GM19099 (cell line): Measurements from ENCODE around the gene UBXN2A.

ENCODE experiments used
- POLR2A ChIP-seq: IDR thresholded peaks from 3 replicates; pipeline ENCODE4 v1.6.1; 2011; ENCODE audit warnings: low read depth; ENCODE audit not compliant: insufficient read length; ENCODE audit errors: extremely low read depth

UBXN2A gene

GRCh38 chr2:23939987-23940717, at the start of gene UBXN2A:
TSS of gene UBXN2A (plus strand) at chr2:23940463. CDS start at chr2:23958315, 17,852 bp downstream.
- peak; percentile 93 for TF ChIP-seq POLR2A

GRCh38 chr2:23900133-23900532, 40.1 kb upstream of the UBXN2A start:
- no peak for TF ChIP-seq POLR2A

GRCh38 chr2:23900541-23901322, 39.5 kb upstream of the UBXN2A start:
- TF ChIP-seq POLR2A: no peak

GRCh38 chr2:23901966-23902846, 38.1 kb upstream of the UBXN2A start:
- TF ChIP-seq POLR2A: no peak

- no peak for TF ChIP-seq POLR2A
Observed at GRCh38 chr2:23903034-23903433, 37.2 kb upstream of the UBXN2A start.

GRCh38 chr2:23904215-23904614, 36.0 kb upstream of the UBXN2A start:
- no peak for TF ChIP-seq POLR2A

GRCh38 chr2:23904692-23905091, 35.6 kb upstream of the UBXN2A start:
- TF ChIP-seq POLR2A: no peak

- no peak for TF ChIP-seq POLR2A
Observed at GRCh38 chr2:23905155-23905554, 35.1 kb upstream of the UBXN2A start.

GRCh38 chr2:23912054-23912453, 28.2 kb upstream of the UBXN2A start:
- no peak for TF ChIP-seq POLR2A

- TF ChIP-seq POLR2A: no peak
Observed at GRCh38 chr2:23915327-23915726, 24.9 kb upstream of the UBXN2A start.

GRCh38 chr2:23916727-23917405, 23.4 kb upstream of the UBXN2A start:
- TF ChIP-seq POLR2A: no peak

GRCh38 chr2:23918837-23919489, 21.3 kb upstream of the UBXN2A start:
- TF ChIP-seq POLR2A: no peak

GRCh38 chr2:23924589-23925359, 15.5 kb upstream of the UBXN2A start:
- no peak for TF ChIP-seq POLR2A
